T-helper 1 cell treated with Interleukin-12 subunit alpha and Interleukin-12 subunit beta and Interleukin-4 antibody, amounts not matched to agents 30 μg/mL and 1 μg/mL, for 36 hours (primary cell): ENCODE data around the gene ARAP3.
"Not testable (repeated sequence)": the region's sequence is repeated elsewhere in the genome, so short reads cannot be mapped to it uniquely, and the experiment has no call there.

Source experiments
- H3K27ac Mint-ChIP-seq: one replicate; pipeline ENCODE4 v1.8.0; 2021; ENCODE audit warnings: mild to moderate bottlenecking, mixed read lengths
- H3K27me3 Mint-ChIP-seq: one replicate; pipeline ENCODE4 v1.8.0; 2021; ENCODE audit warnings: low read depth, mixed read lengths
- H3K36me3 Mint-ChIP-seq: one replicate; pipeline ENCODE4 v1.8.0; 2021; ENCODE audit warnings: low read depth, mixed read lengths
- H3K4me1 Mint-ChIP-seq: one replicate; pipeline ENCODE4 v1.8.0; 2021; ENCODE audit warnings: low read depth, mixed read lengths
- H3K4me3 Mint-ChIP-seq: one replicate; pipeline ENCODE4 v1.8.0; 2021; ENCODE audit warnings: mild to moderate bottlenecking, moderate library complexity, mixed read lengths
- H3K9me3 Mint-ChIP-seq: one replicate; pipeline ENCODE4 v1.8.0; 2021; ENCODE audit warnings: mixed read lengths

ARAP3 gene

GRCh38 chr5:141609921-141610320 lies 72.1 kb downstream of the ARAP3 start:
- H3K9me3 Mint-ChIP-seq = not testable (repeated sequence)
- Mint-ChIP-seq H3K36me3 (peaks cover 33% of the 10 kb centered on the region), H3K4me1 (peaks cover 65% of the 10 kb centered on the region)

GRCh38 chr5:141609044-141609443 lies 73.0 kb downstream of the ARAP3 start:
- Mint-ChIP-seq H3K27me3 (no peaks in the 10 kb centered on the region), H3K36me3 (peaks cover 38% of the 10 kb centered on the region), H3K9me3 (no peaks in the 10 kb centered on the region), H3K4me3 (no peak overlapping the region), H3K27ac (no peak overlapping the region), H3K4me1 (peaks cover 66% of the 10 kb centered on the region)

More at GRCh38 chr5:141609921-141610320, 72.1 kb downstream of the ARAP3 start:
- H3K27ac Mint-ChIP-seq = peak overlapping the region; percentile 67
- H3K27me3 Mint-ChIP-seq, H3K4me3 Mint-ChIP-seq: not testable (repeated sequence)

- Mint-ChIP-seq H3K36me3 (peaks cover 38% of the 10 kb centered on the region), H3K4me3 (peak overlapping the region; percentile 59), H3K27me3 (no peaks in the 10 kb centered on the region), H3K4me1 (peaks cover 70% of the 10 kb centered on the region), H3K27ac (peak overlapping the region; percentile 82), H3K9me3 (no peaks in the 10 kb centered on the region)
Measured at GRCh38 chr5:141608557-141608956, 73.5 kb downstream of the ARAP3 start.

GRCh38 chr5:141608046-141608445 lies 74.0 kb downstream of the ARAP3 start:
- H3K9me3 Mint-ChIP-seq = no peaks in the 10 kb centered on the region
- H3K27ac Mint-ChIP-seq = peak overlapping the region; percentile 93
- H3K4me3 Mint-ChIP-seq = peak overlapping the region; percentile 10
- H3K36me3 Mint-ChIP-seq = peaks cover 34% of the 10 kb centered on the region
- peaks cover 68% of the 10 kb centered on the region for H3K4me1 Mint-ChIP-seq
- no peaks in the 10 kb centered on the region for H3K27me3 Mint-ChIP-seq

GRCh38 chr5:141605523-141606277 lies 76.3 kb downstream of the ARAP3 start:
- peak overlapping the region; percentile 76 for H3K4me3 Mint-ChIP-seq
- peaks cover 68% of the 10 kb centered on the region for H3K4me1 Mint-ChIP-seq
- peak overlapping the region; percentile 93 for H3K27ac Mint-ChIP-seq
- H3K27me3 Mint-ChIP-seq = no peaks in the 10 kb centered on the region
- H3K9me3 Mint-ChIP-seq = no peaks in the 10 kb centered on the region
- peaks cover 30% of the 10 kb centered on the region for H3K36me3 Mint-ChIP-seq

GRCh38 chr5:141603923-141604717 lies 77.9 kb downstream of the ARAP3 start:
- H3K27ac Mint-ChIP-seq = peak overlapping the region; percentile 90
- H3K36me3 Mint-ChIP-seq = peaks cover 25% of the 10 kb centered on the region
- peaks cover 75% of the 10 kb centered on the region for H3K4me1 Mint-ChIP-seq
- H3K4me3 Mint-ChIP-seq = peak overlapping the region; percentile 78
- H3K27me3 Mint-ChIP-seq = no peaks in the 10 kb centered on the region
- H3K9me3 Mint-ChIP-seq = no peaks in the 10 kb centered on the region
